Left colon (tissue), 2 donors: Measurements from ENCODE around the gene PROC. TPM values are rescaled to one million over a fixed set of nuclear protein-coding genes. Genes with fewer than 3 reads are reported as not detected.
A peak's percentile ranks its signal among the peaks of the same experiment; 100 is the strongest.
"Not testable (repeated sequence)": the region's sequence is repeated elsewhere in the genome, so short reads cannot be mapped to it uniquely, and the experiment has no call there.

ENCODE experiments used
- ATAC-seq: fragments of 200-7000 bp; cut with Tn5 transposase; one replicate; pipeline ENCODE4 v1.9.1; 2020; ENCODE audit warnings: mild to moderate bottlenecking, moderate library complexity
- DNase-seq, 2 donors: peaks; one replicate each; pipeline ENCODE4 v3.0.0-alpha.2; 2020
- intact Hi-C, 2 donors: fragments of 100-400 bp; cut with DNase I in 1 of 2; cut with micrococcal nuclease in 1 of 2; formaldehyde crosslinking; loops; one replicate each; pipeline versions ENCODE4 v1.11.2 to v1.14.0; 2022; cut with DNase I, micrococcal nuclease
- total RNA-seq, 2 donors: library from RNA; stranded (reverse); fragmentation: NEBNext Ultra II Directional; extraction: Animal tissue kit (Norgen Biotek cat#: 25700); gene quantifications; one replicate each; pipeline ENCODE4 v1.2.1, GENCODE V29; 2021
- donor health status: DM: no; HTN: no; CAD: no.
- donor health status: DM: yes; HTN: yes; CAD: no.

Gene PROC
- total RNA-seq, 2 donors from 2014 or later: 2.9 to 3.6 TPM

DNA sequence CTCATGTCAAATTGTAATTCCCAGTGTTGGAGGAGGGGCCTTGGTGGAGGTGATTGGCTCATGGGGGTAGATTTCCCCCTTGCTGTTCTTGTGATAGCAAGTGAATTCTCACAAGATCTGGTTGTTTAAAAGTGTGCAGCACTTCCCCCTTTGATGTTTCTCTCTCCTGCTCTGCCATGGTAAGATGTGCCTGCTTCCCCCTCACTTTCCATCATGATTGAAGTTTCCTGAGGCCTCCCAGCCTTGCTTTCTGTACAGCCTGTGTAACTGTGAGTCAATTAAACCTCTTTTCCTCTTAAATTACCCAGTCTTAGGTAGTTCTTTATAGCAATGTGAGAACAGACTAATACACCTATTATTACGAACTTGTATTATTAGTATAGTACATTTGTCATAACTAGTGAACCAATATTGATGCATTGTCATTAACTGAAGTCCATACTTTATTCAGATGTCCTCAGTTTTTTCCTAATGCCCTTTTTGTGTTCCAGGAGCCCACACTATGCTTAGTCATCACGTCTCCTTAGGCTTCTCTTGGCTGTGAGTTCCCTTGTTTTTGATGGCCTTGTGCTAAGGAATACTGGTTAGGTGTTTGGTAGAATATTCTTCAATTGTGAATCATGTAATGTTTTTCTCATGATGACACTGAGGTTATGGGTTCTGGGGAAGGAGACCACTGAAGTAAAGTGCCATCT lies 25.9 kb upstream of the PROC start:
- ATAC-seq: no peak
- intact Hi-C loops: no loop called here
- DNase-seq: no peak

DNA sequence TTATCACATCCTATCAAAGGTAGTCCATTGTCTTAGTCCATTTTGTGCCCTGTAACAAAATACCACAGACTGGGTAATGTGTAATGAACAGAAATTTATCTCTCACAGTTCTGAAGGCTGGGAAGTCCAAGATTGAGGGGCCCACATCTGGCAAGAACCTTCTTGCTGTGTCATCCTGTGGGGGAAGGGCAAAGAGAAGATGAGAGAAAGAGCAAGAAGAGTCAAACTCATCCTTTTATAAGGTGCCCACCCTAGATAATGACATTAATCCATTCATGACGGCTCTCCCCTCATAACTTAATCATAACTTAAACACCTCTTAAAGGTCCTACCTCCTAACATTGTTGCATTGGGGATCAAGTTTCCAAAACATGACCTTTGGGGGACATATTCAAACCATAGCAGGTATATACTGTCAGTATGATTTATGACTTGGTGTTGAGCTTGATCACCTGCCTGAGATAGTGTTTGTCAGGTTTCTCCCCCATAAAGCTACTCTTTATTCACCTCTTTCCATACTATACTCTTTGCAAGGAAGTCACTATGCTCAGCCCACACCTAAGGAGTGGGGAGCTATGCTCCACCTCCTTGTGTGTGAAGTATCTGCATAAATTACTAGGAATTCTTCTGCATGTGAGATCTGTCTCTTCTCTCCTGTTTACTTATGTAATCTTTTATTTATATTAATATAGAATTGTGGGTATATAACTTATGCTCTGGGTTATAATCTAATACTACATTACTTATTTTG lies 25.2 kb upstream of the PROC start:
- intact Hi-C loops: no loop called here
- ATAC-seq: no peak
- no peak for DNase-seq

DNA sequence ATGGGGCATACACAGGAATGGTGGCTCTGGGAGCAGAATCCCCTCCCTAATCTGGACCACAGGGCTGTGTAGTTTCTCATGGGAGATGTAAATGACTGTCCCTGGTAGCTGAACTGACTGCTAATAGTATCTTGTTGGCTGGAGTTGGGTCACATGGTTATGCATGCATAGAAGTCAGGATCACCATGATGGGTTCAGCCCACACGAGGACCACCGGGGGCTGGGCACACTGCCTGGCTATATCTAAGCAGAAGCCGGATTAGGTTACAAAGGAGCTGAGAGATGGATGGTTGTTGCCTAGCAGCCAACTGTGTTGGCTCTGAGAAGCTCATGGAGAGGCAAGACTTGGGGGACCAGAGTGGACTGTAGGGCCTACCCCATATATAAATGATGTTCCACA lies 23.7 kb upstream of the PROC start:
- DNase-seq: no peak
- ATAC-seq: no peak
- intact Hi-C loops: no loop called here

DNA sequence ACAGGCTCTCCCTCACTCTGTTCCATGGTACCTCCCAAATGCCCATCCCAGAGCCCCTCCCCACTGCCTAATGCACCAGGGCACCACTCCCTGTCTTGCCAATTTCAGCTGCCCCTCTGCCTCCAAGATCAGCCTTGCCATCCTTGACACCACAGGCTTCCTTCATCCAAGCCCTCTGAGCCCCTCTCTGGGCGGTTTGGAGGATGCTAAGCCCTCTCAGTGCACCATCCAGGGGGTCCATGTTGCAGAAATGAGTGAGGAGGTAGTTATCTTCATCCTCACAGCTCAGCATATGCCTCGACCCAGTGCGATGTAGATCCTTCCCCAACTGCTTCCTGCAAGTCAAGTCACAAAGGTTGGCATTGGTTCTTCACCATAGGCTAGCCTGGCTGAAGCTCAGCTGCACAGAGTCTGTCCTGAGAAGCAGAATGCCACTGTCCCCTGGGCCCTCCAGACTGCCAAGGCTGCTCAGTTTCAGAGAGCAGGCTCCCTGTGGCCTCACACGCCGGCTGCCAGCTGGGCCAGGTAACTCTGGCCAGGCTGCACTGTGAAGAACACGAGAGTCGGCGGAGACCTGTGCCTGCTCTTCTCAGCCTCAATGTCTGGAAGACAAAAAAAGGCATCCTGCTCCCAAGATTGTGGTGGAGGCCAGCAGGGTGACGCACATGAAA lies 20.5 kb upstream of the PROC start:
- DNase-seq (no peak), ATAC-seq (no peak)
- intact Hi-C loops: no loop called here

- ATAC-seq (peak; percentile 44), DNase-seq (peak; percentile 80 to 92)
- intact Hi-C loops: no loop called here
Observed at GRCh38 chr2:127398239-127398590, 20.0 kb upstream of the PROC start.

DNA sequence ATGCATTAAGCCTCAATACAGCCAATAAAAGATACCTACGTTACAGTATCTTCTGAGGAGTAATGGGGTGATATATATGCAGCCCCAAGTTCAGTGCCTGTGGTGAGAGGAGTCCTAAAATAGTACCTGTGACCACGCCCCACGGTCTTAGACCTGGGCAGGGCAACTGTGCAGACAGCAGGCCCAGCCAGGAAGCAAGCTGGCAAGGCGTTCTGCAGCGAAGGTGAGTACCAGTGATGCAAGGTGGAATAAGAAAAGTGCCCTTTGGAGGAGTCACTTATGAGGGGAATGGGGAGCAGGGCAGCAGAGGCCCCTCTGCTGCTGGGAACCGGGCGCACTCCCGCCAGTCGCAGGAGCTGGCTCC lies 17.7 kb upstream of the PROC start:
- DNase-seq (peak; percentile 77 to 86), ATAC-seq (peak; percentile 59)
- intact Hi-C loops: no loop called here

GRCh38 chr2:127400897-127401756 lies 17.1 kb upstream of the PROC start:
- ATAC-seq: peak; percentile 71
- DNase-seq: peak; percentile 77 to 90
- intact Hi-C loops: no loop called here

- ATAC-seq: peak; percentile 74
- intact Hi-C loops: no loop called here
- DNase-seq: peak; percentile 60 to 83
Observed at GRCh38 chr2:127401757-127402695, 16.2 kb upstream of the PROC start.

GRCh38 chr2:127403460-127403859 lies 14.8 kb upstream of the PROC start:
- DNase-seq: no peak
- intact Hi-C loops: no loop called here
- no peak for ATAC-seq

DNA sequence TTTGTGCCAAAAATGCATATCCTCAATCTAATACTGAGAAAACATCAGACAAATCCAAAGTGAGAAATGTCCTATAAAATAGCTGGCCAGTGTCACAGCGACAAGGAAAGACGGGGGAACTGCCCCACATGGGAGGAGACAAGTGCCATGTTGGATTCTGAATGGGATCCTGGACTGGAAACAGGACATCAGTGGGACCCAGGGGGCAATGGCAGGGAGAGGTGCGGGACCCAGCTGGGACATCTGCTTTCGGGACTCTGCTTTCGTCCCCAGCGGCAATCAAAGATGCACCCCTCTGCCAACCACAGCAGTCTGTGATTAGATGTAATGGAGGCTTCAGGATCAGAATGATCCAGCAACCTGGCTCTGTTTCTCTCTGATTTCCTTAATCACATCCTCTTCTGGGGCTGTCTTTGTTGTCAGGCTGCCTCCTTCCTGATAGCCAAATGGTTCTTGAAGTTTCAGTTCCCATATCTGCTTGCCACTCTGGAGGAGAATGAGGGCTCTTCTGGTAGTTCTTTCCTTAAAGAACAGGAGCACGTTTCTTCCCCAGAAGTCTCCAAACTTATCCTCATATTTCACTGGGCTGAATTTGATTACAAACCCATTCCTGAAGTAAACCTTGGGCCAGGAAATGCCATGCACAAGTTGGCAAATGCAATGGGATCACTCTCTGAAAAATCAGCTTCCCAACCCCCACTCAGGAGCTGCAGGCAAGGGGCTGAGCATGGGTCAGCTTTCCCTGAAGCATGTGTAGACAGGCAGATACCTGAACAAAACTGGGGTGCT lies 13.6 kb upstream of the PROC start:
- intact Hi-C loops: no loop called here
- DNase-seq (no peak), ATAC-seq (no peak)

DNA sequence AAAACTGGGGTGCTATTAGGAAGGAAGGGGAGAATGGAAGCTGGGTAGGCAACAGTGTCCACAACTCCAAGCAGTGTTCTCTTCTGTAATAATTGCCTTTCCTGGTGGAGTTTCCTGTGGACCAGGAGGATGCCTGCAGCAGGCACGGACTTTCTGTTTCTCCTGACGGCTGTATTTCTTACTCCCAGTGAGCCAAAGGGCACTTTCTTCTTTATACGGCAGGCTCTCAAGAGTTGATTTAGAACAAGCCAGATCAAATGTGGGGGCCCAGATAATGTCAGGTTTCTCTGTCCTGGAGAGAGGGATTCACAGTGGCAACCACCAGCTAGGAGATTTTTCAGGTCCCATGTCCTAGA lies 13.0 kb upstream of the PROC start:
- DNase-seq: no peak
- ATAC-seq: no peak
- intact Hi-C loops: no loop called here

- intact Hi-C loops: no loop called here
- no peak for ATAC-seq
- no peak for DNase-seq
Observed at GRCh38 chr2:127406454-127406853, 11.8 kb upstream of the PROC start.

- intact Hi-C loops: no loop called here
- ATAC-seq (no peak), DNase-seq (no peak)
Observed at GRCh38 chr2:127407091-127407490, 11.1 kb upstream of the PROC start.

DNA sequence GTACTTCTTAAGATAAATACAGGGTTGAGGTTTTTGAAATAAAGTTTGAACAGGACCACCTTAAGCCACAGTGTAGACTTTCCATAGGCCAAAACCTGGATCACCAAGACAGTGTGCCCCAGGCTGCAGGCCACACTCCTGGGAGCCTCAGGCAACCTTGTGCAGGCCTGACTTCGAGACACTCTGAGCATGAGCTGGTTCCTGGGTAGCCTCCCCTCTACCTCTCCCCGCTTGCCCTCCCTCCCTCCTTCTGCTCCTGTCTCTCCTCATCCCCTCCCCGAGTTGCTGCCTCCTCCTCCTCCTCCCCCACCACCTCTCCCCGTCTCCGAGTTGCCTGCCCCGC lies 10.6 kb upstream of the PROC start:
- ATAC-seq: peak; percentile 13
- DNase-seq: no peak
- intact Hi-C loops: no loop called here

GRCh38 chr2:127408004-127408806 lies 10.0 kb upstream of the PROC start:
- DNase-seq: peak; percentile 91 to 93
- ATAC-seq: peak; percentile 92
- intact Hi-C loops: no loop called here

GRCh38 chr2:127408807-127409099 lies 9.5 kb upstream of the PROC start:
- DNase-seq (no peak), ATAC-seq (no peak)
- intact Hi-C loops: no loop called here

DNA sequence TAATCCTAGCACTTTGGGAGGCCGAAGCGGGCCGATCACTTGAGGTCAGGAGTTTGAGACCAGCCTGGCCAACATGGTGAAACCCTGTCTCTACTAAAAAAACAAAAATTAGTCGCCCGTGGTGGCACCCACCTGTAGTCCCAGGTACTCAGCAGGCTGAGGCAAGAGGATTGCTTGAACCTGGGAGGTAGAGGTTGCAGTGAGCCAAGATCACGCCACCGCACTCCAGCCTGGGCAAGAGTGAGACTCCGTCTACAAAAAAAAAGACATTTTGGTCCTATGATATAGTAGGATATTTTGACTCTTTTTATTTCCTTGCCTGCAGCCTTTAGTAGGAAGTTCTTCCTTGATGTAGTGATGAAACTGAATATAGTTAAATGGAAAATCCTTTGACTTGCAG lies 8.5 kb upstream of the PROC start:
- intact Hi-C loops, ATAC-seq, DNase-seq: not testable (repeated sequence)
